Thoracic aorta (tissue), 2 donors: Measurements from ENCODE around the gene ERI3. TPM values are rescaled to one million over a fixed set of nuclear protein-coding genes. Genes with fewer than 3 reads are reported as not detected.

Experiments used
- ATAC-seq: fragments of 150-250 bp; one replicate; pipeline ENCODE4 v1.8.0; 2017; ENCODE audit warnings: low read depth; ENCODE audit not compliant: insufficient number of reproducible peaks, low FRiP score
- DNase-seq: peaks from one replicate; pipeline ENCODE4 v3.0.0-alpha.2; 2020; ENCODE audit warnings: low spot score
- H3K27ac ChIP-seq, 2 donors: fragments of 200-600 bp; sonication (generic); 1 replicate in 1 of 2; 2 replicates in 1 of 2; pipeline ENCODE4 v1.5.1; 2016; ENCODE audit warnings: mild to moderate bottlenecking in 2 of 2, moderate library complexity in 2 of 2
- H3K27me3 ChIP-seq: fragments of 200-600 bp; sonication (generic); replicated peaks from 2 replicates; pipeline ENCODE4 v1.6.0; 2016; ENCODE audit warnings: mild to moderate bottlenecking; ENCODE audit not compliant: insufficient read depth
- H3K36me3 ChIP-seq: fragments of 200-600 bp; sonication (generic); one replicate; pipeline ENCODE4 v1.5.1; 2016
- H3K4me1 ChIP-seq, 2 donors: fragments of 200-600 bp; sonication (generic); 1 replicate in 1 of 2; 2 replicates in 1 of 2; pipeline versions ENCODE4 v1.5.1 to v1.6.0; 2016; ENCODE audit warnings: low read depth in 2 of 2, mild to moderate bottlenecking in 1 of 2; ENCODE audit not compliant: control insufficient read depth in 1 of 2
- H3K4me3 ChIP-seq: fragments of 200-600 bp; sonication (generic); 2 replicates; pipeline ENCODE4 v1.5.1; 2016; ENCODE audit warnings: mild to moderate bottlenecking
- H3K9me3 ChIP-seq: fragments of 200-600 bp; sonication (generic); 2 replicates; pipeline ENCODE4 v1.5.1; 2016
- CTCF ChIP-seq: fragments of 200-600 bp; sonication (generic); IDR thresholded peaks from one replicate; pipeline ENCODE4 v1.5.1; 2019; ENCODE audit warnings: antibody characterized with exemption
- total RNA-seq, 2 donors: library from RNA; depleted of rRNA; stranded (reverse); fragments of >200 nt; gene quantifications; one replicate each; pipeline versions ENCODE4 v1.1.0 to v1.2.3, GENCODE V29; 2016

ERI3 gene
- total RNA-seq, 2 donors from 2014 or later = 41.5 to 96.3 TPM

GRCh38 chr1:44235808-44236207 lies 119.2 kb downstream of the ERI3 start:
- DNase-seq = no peak
- Histone ChIP-seq H3K27ac (no peak overlapping the region), H3K27me3 (no peaks in the 10 kb centered on the region), H3K4me1 (peaks cover 16 to 32% of the 10 kb centered on the region in 2 donors), H3K9me3 (no peaks in the 10 kb centered on the region), H3K4me3 (no peak overlapping the region), H3K36me3 (no peaks in the 10 kb centered on the region)
- TF ChIP-seq CTCF = no peak
- no peak for ATAC-seq

- H3K27ac ChIP-seq = no peak overlapping the region
- peaks cover 0 to 10% of the 10 kb centered on the region in 2 donors for H3K4me1 ChIP-seq
- H3K9me3 ChIP-seq = no peaks in the 10 kb centered on the region
- ATAC-seq = no peak
- no peaks in the 10 kb centered on the region for H3K36me3 ChIP-seq
- no peak overlapping the region for H3K4me3 ChIP-seq
- no peaks in the 10 kb centered on the region for H3K27me3 ChIP-seq
- no peak for DNase-seq
- no peak for TF ChIP-seq CTCF
Observed at GRCh38 chr1:44233593-44233992, 121.5 kb downstream of the ERI3 start.

- Histone ChIP-seq H3K4me1 (no peaks in the 10 kb centered on the region), H3K4me3 (no peak overlapping the region), H3K36me3 (peaks cover 3% of the 10 kb centered on the region), H3K27me3 (no peaks in the 10 kb centered on the region), H3K27ac (no peak overlapping the region), H3K9me3 (no peaks in the 10 kb centered on the region)
- no peak for TF ChIP-seq CTCF
- ATAC-seq (no peak), DNase-seq (no peak)
Observed at GRCh38 chr1:44230796-44231195, 124.3 kb downstream of the ERI3 start.

- no peak for ATAC-seq
- H3K27ac ChIP-seq = no peak overlapping the region
- no peaks in the 10 kb centered on the region for H3K27me3 ChIP-seq
- H3K4me3 ChIP-seq = no peak overlapping the region
- no peaks in the 10 kb centered on the region for H3K4me1 ChIP-seq
- no peak for TF ChIP-seq CTCF
- H3K36me3 ChIP-seq = peaks cover 3% of the 10 kb centered on the region
- DNase-seq = no peak
- H3K9me3 ChIP-seq = no peaks in the 10 kb centered on the region
Observed at GRCh38 chr1:44229435-44230167, 125.5 kb downstream of the ERI3 start.

GRCh38 chr1:44228218-44228617 lies 126.8 kb downstream of the ERI3 start:
- DNase-seq = no peak
- ATAC-seq = no peak
- no peaks in the 10 kb centered on the region for H3K4me1 ChIP-seq
- H3K4me3 ChIP-seq = no peak overlapping the region
- peaks cover 3% of the 10 kb centered on the region for H3K36me3 ChIP-seq
- H3K9me3 ChIP-seq = no peaks in the 10 kb centered on the region
- no peak for TF ChIP-seq CTCF
- H3K27ac ChIP-seq = no peak overlapping the region
- no peaks in the 10 kb centered on the region for H3K27me3 ChIP-seq
